Testis (tissue), 3 donors: ENCODE data around the gene UNC13D. TPM values are rescaled to one million over a fixed set of nuclear protein-coding genes. Genes with fewer than 3 reads are reported as not detected.
A peak's percentile ranks its signal among the peaks of the same experiment; 100 is the strongest.

Experiments
- DNase-seq: peaks from one replicate; pipeline ENCODE4 v3.0.0-alpha.2; 2019
- H3K27ac ChIP-seq, 2 donors: fragments of 200-600 bp; sonication (generic); one replicate each; pipeline ENCODE4 v1.5.1; 2019
- H3K27me3 ChIP-seq: fragments of 200-600 bp; sonication (generic); one replicate; pipeline ENCODE4 v1.5.1; 2019
- H3K36me3 ChIP-seq: fragments of 200-600 bp; sonication (generic); one replicate; pipeline ENCODE4 v1.5.1; 2017; ENCODE audit warnings: low read depth; ENCODE audit errors: missing control alignments
- H3K4me1 ChIP-seq: fragments of 200-600 bp; sonication (generic); one replicate; pipeline ENCODE4 v1.5.1; 2019
- H3K4me3 ChIP-seq, 2 donors: fragments of 200-600 bp; sonication (generic); one replicate each; pipeline ENCODE4 v1.5.1; 2017 to 2019
- H3K9me3 ChIP-seq: fragments of 200-600 bp; sonication (generic); one replicate; pipeline ENCODE4 v1.5.1; 2017
- POLR2A ChIP-seq: fragments of 450-650 bp; IDR thresholded peaks from one replicate; pipeline ENCODE4 v1.6.1; 2017; ENCODE audit warnings: antibody characterized with exemption, mild to moderate bottlenecking, moderate library complexity
- WGBS, 2 donors: methylation state at CpG; one replicate each; pipeline ENCODE4 v1.1.5; 2018; 5-methylcytosine and 5-hydroxymethylcytosine counted together
- intact Hi-C: fragments of 100-400 bp; cut with DNase I; formaldehyde crosslinking; loops from one replicate; pipeline ENCODE4 v1.15.1; 2023; ENCODE audit warnings: low total_unique reads
- polyA plus RNA-seq: library from polyadenylated mRNA; stranded (reverse); fragments of 350-450 nt; fragmentation: Illumina TruSeq; extraction: RNeasy Lipid Tissue Mini Kit (QIAGEN cat#74804); gene quantifications from one replicate; pipeline ENCODE4 v1.2.3, GENCODE V29; 2014; ENCODE audit warnings: low read depth, low replicate concordance; ENCODE audit not compliant: insufficient read depth
- total RNA-seq, 2 donors: library from RNA; depleted of rRNA; stranded (reverse); fragments of >200 nt; gene quantifications; one replicate each; pipeline ENCODE4 v1.2.3, GENCODE V29; 2016
- TF ChIP-seq, protein P1 (sequence below), 3 experiments: fragments of 450-650 bp in 2 of 3; fragments of 200-600 bp in 1 of 3; sonication (generic) in 1 of 3; IDR thresholded peaks; one replicate each; pipeline ENCODE4 v1.5.1; 2016 to 2019; ENCODE audit warnings: antibody characterized with exemption in 3 of 3, mild to moderate bottlenecking in 2 of 3, moderate library complexity in 1 of 3

The UNC13D gene
- total and polyA plus RNA-seq, 3 donors from 2014 or later: 10.2 to 20.4 (median 15.0) TPM

DNA sequence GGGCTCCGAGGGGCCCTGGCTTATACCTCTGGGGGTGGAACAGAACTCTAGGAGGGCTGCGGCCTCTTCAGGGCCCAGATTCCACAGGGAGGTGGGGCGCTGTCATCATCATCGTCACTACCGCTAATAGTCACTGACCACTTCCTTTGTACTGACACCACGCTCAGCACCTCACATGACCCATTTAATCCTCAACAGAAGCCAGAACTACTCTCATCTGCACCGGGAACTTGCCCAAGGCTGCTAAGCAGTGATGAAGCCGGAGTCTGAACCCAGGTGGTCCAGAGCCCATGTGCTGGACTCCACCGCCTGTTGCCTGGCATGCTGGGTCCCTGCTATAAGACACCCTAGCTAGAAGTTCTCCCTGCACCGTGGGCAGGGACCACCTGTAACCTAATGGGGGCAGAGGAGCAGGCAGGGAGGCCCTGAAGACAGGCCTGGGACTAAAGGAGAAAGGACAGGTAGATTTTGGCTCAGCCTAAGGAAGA, 12.0 kb downstream of the UNC13D start:
- intact Hi-C loops: no loop called here
- H3K36me3 ChIP-seq: no peaks in the 10 kb centered on the region

DNA sequence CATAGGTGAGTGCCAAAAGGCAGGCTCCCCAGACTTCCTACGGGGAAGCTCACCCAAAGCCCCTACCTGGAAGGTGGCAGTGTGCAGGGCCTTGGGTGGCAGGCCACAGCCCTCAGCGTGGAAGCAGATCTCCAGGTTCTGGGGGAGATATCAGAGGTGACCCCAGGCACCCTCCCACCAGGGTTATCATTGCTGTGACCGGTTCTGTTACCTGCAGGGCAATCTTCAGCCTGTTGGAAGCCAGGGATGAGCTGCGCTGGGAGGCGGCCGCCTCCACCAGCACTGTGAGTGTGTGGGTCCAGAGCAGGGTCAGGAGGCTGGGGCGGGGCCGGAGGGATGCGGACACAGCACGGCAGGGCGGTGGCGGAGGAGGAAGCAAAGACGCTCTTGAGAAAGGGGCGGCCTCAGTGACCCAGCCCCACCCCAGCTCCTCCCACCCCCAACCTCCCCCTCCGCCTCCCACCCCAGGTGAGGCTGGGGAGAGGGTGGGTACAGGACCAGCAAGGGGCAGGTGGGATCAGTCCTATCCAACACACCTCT, 13.1 kb downstream of the UNC13D start:
- no peak overlapping the region for H3K4me3 ChIP-seq
- H3K27me3 ChIP-seq: no peaks in the 10 kb centered on the region
- peaks cover 7% of the 10 kb centered on the region for H3K4me1 ChIP-seq
- H3K9me3 ChIP-seq: no peaks in the 10 kb centered on the region
- intact Hi-C loops: no loop called here
- no peaks in the 10 kb centered on the region for H3K36me3 ChIP-seq
- no peak for DNase-seq
- WGBS, 2 donors: 88 to 90% methylated on average over 7 to 15 of the region's 15 CpGs
- no peak for TF ChIP-seq POLR2A
- TF ChIP-seq, protein P1, sequence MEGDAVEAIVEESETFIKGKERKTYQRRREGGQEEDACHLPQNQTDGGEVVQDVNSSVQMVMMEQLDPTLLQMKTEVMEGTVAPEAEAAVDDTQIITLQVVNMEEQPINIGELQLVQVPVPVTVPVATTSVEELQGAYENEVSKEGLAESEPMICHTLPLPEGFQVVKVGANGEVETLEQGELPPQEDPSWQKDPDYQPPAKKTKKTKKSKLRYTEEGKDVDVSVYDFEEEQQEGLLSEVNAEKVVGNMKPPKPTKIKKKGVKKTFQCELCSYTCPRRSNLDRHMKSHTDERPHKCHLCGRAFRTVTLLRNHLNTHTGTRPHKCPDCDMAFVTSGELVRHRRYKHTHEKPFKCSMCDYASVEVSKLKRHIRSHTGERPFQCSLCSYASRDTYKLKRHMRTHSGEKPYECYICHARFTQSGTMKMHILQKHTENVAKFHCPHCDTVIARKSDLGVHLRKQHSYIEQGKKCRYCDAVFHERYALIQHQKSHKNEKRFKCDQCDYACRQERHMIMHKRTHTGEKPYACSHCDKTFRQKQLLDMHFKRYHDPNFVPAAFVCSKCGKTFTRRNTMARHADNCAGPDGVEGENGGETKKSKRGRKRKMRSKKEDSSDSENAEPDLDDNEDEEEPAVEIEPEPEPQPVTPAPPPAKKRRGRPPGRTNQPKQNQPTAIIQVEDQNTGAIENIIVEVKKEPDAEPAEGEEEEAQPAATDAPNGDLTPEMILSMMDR (IDR thresholded peaks at IDR 0.05): no peak
- H3K27ac ChIP-seq: no peak overlapping the region

More for the DNA sequence above, 12.0 kb downstream of the UNC13D start:
- 83 to 84% methylated on average over 10 of the region's 10 CpGs for WGBS, 2 donors
- Histone ChIP-seq H3K4me1 (peaks cover 4% of the 10 kb centered on the region), H3K27ac (no peak overlapping the region), H3K27me3 (no peaks in the 10 kb centered on the region), H3K4me3 (no peak overlapping the region), H3K9me3 (no peaks in the 10 kb centered on the region)
- DNase-seq: peak; percentile 35
- TF ChIP-seq, protein P1 (IDR thresholded peaks at IDR 0.05): no peak
- no peak for TF ChIP-seq POLR2A

DNA sequence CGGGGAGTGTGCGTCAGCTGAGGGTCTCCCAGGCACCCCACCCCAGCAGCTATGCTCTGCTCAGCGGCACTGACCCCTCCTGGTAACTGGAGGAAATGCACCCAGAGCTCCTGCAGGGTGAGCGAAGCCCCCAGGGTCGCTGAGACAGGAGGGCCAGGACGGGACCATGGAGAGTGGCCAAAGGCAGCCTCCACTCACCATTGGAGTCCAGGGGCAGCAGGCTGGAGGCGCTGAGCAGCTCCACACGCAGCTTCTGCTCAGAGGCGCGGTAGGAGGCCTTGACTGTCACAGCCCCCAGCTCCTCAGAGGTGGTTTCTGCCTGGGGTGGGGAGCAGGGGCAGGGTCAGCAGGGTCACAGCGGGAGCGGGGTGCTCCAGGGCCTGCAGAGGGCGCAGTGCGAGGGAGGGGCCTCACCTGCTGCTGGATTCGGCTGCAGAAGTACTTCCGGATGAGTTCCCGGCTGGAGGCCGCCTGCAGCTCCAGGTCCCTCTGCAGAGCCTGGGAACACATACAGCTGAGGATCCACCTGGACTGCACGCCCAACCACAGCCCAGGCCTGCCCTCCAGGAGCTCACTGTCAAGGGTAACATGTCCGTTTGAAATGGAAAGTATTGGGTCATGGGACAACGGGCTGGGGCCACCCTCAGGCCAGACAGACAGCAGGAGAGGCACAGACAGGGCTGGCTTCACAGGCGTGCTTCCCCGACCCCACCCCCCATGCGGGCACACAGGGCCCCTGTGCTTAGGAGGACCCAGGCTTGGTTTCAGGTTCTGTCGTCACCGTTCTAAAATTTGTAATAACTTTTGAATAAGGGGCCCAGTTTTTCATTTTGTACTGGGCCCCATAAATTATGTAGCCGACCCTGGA, 13.8 kb downstream of the UNC13D start:
- Histone ChIP-seq H3K4me1 (peaks cover 13% of the 10 kb centered on the region), H3K36me3 (no peaks in the 10 kb centered on the region)

DNA sequence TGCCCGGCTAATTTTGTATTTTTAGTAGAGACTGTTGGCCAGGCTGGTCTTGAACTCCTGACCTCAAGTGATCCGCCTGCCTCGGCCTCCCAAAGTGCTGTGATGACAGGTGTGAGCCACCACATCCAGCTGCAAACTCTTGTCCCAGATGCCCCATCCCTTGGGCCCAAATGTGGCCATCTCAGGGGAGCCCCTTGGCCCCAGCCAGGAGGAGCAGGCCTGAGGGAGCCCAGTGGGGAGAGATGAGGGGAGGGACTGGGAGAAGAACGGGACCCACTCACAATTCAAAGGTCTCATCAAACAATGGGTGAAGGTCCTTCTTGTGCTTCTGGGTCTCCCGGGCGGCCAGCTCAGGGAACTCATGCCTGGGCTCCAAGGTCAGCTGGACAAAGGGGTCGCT, 14.5 kb downstream of the UNC13D start:
- H3K27me3 ChIP-seq: no peaks in the 10 kb centered on the region
- H3K9me3 ChIP-seq: no peaks in the 10 kb centered on the region
- WGBS, 2 donors: 87 to 100% methylated on average over 3 to 7 of the region's 7 CpGs
- intact Hi-C loops: no loop called here
- peaks cover 19% of the 10 kb centered on the region for H3K4me1 ChIP-seq
- H3K27ac ChIP-seq: no peak overlapping the region
- H3K4me3 ChIP-seq: no peak overlapping the region
- TF ChIP-seq POLR2A: no peak
- TF ChIP-seq, protein P1 (IDR thresholded peaks at IDR 0.05): no peak
- DNase-seq: no peak
- H3K36me3 ChIP-seq: no peaks in the 10 kb centered on the region

More for the DNA sequence above, 13.8 kb downstream of the UNC13D start:
- H3K27me3 ChIP-seq: no peaks in the 10 kb centered on the region
- H3K4me3 ChIP-seq: no peak overlapping the region
- DNase-seq: no peak
- no peak overlapping the region for H3K27ac ChIP-seq
- no peak for TF ChIP-seq POLR2A
- TF ChIP-seq, protein P1 (IDR thresholded peaks at IDR 0.05): peak in 1 of 3 experiments; percentile 46
- intact Hi-C loops: no loop called here
- WGBS, 2 donors: 86 to 87% methylated on average over 10 to 27 of the region's 27 CpGs
- H3K9me3 ChIP-seq: no peaks in the 10 kb centered on the region
